ENCODE measurements around the gene LRRC37A2. TPM values are rescaled to one million over a fixed set of nuclear protein-coding genes. Genes with fewer than 3 reads are reported as not detected.

LRRC37A2 gene
- total RNA-seq, result 8.1 TPM

DNA sequence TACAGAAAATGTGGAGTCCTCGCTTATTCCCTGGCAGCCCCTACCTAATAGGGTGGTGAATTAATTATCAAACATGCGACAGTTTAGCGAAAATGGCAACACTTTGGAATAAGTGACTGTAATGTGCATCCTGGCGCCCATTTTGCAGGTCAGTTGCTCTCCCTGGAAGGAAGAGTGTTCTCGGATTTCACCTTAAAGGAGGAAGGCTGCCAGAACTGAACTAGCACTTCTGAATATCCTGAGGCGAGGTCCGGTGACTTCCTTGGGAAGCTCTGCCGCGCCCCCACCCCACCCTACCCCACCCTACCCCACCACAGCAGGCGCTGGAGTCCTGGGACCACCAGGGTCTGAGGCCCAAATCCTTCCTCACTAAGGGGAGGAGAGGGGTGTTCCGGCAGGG lies at the start of gene LRRC37A2:
Gene LRRC37A2 (plus strand): TSS at position 301 of the 400 bp plus-strand sequence. CDS start 245 bp downstream, outside the sequence.

DNA sequence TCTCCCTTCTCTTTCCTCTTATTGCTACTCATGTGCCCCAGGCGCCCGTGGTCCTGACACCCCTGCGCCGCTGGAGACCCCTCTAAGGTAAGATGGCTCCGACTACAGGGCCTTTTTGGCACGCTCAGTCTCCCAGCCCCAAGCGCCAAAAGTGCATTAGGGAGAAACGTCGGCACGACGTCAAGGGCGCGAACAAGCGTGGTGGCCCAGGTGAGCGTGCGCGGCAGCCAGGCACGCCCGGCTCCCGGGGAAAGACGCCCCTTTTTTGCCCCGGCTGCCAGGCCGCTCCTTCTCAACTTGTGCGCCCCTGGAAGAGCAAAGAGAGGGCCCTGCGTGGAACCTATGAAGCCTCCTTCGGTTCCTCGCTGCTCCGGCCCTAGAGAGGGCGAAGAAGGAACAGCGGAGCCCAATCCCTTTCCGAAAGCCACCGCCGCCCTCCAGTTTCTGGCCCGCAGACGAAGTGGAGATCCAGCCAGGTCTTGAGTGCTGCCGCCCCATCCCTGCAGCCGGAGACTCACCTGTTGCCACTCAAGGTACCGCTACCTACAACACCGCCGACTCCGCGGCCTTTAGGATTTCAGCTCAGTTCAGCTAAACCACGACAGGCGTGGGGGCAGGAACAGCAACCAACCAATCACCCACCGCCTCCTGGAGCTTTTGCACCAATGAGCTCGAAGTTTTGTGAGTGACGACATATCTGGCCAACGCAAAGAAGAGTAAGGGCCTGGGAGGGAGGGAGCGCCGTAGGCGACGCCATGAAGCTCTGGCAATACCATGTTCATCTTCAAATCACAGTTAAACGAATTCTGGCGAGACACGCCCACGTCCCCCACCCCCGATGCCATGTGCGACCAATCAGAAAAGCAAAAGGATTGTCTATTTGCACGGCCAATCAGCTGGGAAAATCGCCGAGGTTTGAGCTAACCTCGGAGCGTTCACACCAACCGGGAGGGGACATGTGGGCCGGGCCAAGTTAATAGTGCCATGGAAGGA lies 67.1 kb downstream of the LRRC37A2 start, which contains the start of gene ARL17A:
Gene ARL17A (minus strand): TSS at position 609 of the 993 bp plus-strand sequence. CDS start 3,369 bp downstream, outside the sequence.

DNA sequence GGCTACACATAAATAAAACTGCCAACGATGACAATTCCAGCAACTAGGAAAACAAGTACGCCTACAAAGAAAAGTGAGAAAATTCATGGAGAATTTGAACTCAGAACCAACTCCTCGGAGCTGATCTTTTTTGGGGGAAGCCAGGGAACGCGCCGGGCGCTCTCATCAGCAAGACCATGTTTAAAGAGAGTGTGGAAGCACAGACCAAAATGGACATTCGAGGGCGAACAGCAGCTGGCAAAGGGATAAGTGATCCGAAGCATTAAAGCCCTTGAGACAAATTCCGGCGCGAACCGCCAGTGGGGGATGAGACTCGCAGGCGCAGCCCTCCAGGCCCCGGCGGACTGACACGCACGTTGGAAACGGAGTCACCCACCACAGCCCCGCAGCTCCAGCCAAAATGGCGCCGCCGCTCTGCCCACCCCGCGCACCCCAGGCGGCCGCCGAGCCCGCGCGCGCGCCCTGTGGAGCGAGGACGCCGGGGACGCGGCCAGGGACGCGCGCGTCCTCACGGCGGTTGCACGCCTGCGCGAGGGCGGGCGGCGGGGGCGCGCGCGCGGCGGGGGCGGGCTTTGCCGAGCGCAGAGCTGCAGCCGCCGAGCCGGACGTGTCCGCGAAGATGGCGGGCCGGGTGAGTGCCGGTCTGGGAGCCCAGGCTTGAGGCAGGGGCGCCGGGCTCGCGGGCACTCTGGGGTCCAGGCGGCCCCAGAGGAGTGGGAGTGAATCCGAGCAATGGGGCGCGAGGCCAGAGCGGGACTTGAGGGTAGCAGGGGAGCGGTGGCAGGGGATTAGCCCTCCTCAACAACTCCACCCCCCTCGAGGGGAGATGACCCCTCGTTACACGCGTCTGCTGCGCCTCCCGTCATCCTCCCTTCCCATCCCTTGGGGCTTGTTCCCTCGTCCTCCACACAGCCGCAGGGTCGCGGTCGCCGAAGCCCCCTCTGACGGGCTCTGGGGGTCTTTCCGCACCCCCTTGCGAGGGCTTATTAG lies 78.2 kb downstream of the LRRC37A2 start, which contains the start of gene NSF:
Gene NSF (plus strand): TSS at position 513 of the 990 bp plus-strand sequence. CDS start 107 bp downstream, at position 620.

Small RNAs within 50 kb of the gene (small RNA-seq; reads per million reads assigned to genes)
- gene RN7SL199P (ENCODE audit: low replicate concordance), result not detected

Other genes starting within 250 kb of the LRRC37A2 start
- gene LRRC37A, start 217.3 kb upstream of the LRRC37A2 start, total RNA-seq, result 3.0 TPM
- gene ARL17B, start 150.7 kb upstream of the LRRC37A2 start, total RNA-seq, result 16.9 TPM
- 13.5 TPM for gene ARL17A, start 67.2 kb downstream of the LRRC37A2 start, total RNA-seq
- 42.9 TPM for gene NSF, start 78.2 kb downstream of the LRRC37A2 start, total RNA-seq